GM21528 (cell line): ENCODE results near the gene RXRA.
"Not testable (repeated sequence)": the region's sequence is repeated elsewhere in the genome, so short reads cannot be mapped to it uniquely, and the experiment has no call there.

Experiments used
- ATAC-seq: cut with Tn5 transposase; IDR thresholded peaks from one replicate; pipeline ENCODE4 v1.9.1; 2021; ENCODE audit warnings: mild to moderate bottlenecking, moderate library complexity; ENCODE audit not compliant: unreplicated experiment, low FRiP score

RXRA gene

GRCh38 chr9:134293031-134293521 is 33.2 kb upstream of the RXRA start:
- no peak for ATAC-seq

DNA sequence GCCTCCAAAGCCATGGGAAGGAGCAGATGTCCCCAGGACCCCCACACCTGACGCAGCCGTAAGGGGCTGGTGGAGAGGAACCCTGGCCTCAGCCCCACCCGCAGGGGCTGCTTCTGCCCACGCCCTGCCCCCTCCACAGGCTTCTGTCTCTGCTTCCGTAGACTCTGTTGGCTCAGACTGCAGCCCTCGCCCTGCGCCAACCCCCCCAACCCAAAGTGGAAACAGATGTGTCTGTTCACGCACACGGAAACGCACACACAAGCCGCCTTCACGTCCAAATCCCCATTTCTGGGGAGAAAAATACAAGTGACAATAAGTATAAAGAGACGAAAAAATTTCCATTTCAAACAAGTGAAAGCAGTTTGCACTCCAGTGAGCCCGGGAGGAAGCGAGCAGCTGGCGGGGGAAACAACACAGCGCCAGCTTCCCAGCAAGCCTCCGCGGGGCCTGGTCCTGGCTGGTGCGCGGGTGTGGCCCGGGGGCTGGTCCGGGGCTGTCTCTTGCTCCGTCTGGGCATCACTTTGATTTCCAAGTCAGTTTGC is 32.6 kb upstream of the RXRA start:
- no peak for ATAC-seq

GRCh38 chr9:134294153-134295071 is 31.8 kb upstream of the RXRA start:
- no peak for ATAC-seq

DNA sequence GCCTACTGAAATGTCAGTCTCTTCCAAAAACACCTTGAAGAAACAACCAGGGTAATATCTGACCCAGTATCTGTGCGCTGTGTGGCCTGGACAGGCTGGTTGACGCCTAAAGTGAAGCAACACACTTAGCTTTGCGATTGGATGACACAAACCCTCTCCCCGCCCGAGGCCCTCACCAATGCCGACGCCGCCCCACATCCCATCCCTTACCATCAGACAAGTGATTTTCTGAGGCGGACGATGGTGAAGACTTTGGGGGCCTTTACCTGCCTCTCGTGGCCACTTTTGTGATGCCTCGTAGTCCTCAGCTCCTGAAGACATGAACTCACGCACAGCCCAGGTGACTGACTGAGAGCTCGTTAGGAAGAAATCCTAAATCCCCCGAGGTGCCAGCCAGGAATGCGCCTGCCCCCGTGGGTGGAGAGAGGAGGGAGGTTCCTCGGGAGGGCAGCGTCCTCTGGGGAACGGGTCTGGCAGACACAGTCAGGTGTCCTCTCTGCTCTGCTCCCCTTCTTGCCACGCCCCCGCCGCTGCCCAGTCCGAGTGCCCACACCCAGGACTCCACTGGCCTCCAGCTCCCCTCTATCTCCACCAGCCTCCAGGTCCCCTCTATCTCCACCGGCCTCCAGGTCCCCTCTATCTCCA is 31.0 kb upstream of the RXRA start:
- ATAC-seq = no peak

GRCh38 chr9:134295746-134296250 is 30.5 kb upstream of the RXRA start:
- ATAC-seq = no peak

- no peak for ATAC-seq
Observed at GRCh38 chr9:134296301-134297082, 29.8 kb upstream of the RXRA start.

- ATAC-seq = no peak
Observed at GRCh38 chr9:134297083-134297410, 29.2 kb upstream of the RXRA start.

DNA sequence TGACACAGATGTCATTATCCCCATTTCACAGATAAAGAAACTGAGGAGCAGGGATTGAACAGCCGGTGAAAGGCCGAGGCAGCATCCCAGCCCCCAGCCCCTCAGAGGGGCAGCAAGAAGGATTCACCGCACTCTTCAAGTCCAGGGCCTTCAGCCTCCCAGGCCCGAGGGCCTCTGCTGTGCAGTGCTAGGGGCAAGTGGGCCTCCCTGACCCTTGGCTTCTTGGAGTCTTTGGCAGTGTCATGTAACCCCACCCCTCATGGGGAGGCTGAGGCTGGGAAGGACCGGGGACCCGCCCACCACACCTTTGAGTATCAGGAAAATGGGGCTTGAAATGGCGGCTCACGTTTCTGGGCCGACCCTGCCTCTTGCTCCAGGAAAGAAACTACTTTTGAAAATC is 28.7 kb upstream of the RXRA start:
- no peak for ATAC-seq

- no peak for ATAC-seq
Observed at GRCh38 chr9:134298000-134298399, 28.3 kb upstream of the RXRA start.

DNA sequence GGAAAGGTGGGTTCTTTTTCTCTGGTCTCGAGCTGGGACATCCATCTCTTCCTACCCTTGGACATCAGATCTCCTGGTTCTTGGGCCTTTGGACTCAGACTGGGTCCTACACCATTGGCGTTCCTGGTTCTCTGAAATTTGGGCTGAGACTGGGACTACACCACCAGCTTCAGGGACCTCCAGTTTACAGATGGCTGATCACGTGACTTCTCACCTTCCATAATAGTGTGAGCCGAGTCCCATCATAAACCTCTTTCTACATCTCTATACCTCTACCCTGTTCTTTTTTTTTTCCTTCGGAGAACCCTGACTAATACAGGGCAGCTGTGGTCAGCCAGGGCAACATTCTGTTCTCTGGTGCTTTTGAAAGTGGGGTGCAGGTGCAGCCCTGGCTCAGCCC is 27.2 kb upstream of the RXRA start:
- ATAC-seq = no peak

GRCh38 chr9:134299883-134300282 is 26.4 kb upstream of the RXRA start:
- no peak for ATAC-seq

GRCh38 chr9:134301387-134302129 is 24.7 kb upstream of the RXRA start:
- ATAC-seq = no peak

DNA sequence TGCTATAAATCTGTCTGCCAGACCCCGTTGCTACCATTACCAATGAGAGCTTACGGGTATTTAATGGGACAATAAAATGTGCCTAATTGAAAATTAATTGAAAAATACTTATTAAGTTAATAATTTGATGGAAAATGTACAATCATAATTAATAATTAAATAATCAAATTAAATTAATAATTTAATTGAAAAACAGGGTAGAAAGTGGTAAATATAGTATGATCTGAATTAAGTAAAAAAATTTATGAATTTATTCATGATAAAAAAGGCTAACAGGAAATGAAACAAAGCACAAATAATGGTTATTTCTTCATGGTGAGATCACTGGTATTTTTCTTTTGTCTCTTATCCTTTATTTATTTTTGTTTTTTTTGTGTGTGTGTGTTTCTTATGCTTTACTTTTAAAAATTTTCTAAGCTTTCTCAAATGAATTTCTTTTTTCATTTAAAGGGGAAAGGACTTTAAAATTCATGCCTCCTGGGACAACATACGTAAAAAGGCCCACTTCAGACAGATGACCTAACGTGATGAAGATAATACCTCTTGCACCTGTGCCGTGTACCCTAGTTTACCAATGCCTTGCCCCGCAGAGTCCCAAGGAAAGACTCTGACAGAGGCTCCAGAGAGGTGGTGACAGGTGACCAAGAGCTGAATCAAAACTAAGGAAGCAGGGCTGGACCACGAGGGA is 24.0 kb upstream of the RXRA start:
- ATAC-seq = no peak

DNA sequence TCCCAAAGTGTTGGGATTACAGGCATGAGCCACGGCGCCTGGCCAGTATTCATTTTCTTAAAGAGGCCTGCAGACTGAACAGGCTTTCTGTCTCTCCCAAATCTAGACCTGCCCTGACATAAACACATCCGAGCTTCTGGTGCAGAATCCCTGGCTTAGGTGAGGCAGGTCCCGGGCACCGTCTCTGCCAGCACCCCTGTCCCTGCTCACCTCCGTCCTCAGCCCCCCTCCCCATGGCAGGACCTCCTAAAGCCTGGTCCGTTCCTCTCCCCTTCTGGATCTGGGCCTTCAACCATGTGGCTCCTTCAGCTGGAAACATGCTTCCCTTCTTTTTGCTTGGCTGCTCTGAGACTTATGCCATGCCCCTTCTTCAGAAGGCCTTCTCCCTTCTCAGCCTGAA is 22.7 kb upstream of the RXRA start:
- ATAC-seq = no peak

GRCh38 chr9:134304261-134304660 is 22.0 kb upstream of the RXRA start:
- no peak for ATAC-seq

- ATAC-seq = no peak
Observed at GRCh38 chr9:134304690-134305089, 21.6 kb upstream of the RXRA start.

DNA sequence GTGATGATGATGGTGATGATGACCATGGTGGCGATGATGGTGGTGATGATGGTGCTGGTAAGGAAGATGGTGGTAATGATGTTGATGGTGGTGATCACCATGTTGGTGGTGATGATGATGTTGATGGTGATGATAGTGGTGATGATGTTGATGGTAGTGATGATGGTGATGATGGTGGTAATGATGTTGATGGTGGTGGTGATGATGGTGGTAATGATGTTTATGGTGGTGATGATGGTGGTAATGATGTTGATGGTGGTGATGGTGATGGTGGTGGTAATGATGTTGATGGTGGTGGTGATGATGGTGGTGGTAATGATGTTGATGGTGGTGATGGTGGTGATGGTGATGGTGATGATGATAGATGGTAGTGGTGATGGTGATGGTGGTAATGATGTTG is 20.7 kb upstream of the RXRA start:
- no peak for ATAC-seq

DNA sequence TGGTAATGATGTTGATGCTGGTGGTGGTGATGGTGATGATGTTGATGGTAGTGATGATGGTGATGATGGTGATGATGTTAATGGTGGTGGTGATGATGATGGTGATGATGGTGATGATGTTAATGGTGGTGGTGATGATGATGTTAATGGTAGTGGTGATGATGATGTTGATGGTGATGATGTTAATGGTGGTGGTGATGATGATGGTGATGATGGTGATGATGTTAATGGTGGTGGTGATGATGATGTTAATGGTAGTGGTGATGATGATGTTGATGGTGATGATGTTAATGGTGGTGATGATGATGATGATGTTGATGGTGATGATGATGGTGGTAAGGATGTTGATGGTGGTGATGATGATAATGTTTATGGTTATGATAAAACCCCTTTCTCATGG is 20.2 kb upstream of the RXRA start:
- ATAC-seq = not testable (repeated sequence)
